Osteocyte (in vitro differentiated cells): ENCODE data around the gene RMI2. TPM values are rescaled to one million over a fixed set of nuclear protein-coding genes. Genes with fewer than 3 reads are reported as not detected.
"Not testable (repeated sequence)": the region's sequence is repeated elsewhere in the genome, so short reads cannot be mapped to it uniquely, and the experiment has no call there.

Source experiments
- DNase-seq: peaks from one replicate; pipeline ENCODE4 v3.0.0; 2021; ENCODE audit warnings: mixed read lengths; ENCODE audit not compliant: unreplicated experiment; ENCODE audit errors: extremely low spot score
- H3K27ac Mint-ChIP-seq: one replicate; pipeline ENCODE4 v1.8.0; 2021; ENCODE audit warnings: mild to moderate bottlenecking, mixed read lengths; ENCODE audit not compliant: unreplicated experiment
- H3K27me3 Mint-ChIP-seq: one replicate; pipeline ENCODE4 v1.8.0; 2021; ENCODE audit warnings: mixed read lengths; ENCODE audit not compliant: unreplicated experiment
- H3K36me3 Mint-ChIP-seq: one replicate; pipeline ENCODE4 v1.8.0; 2021; ENCODE audit warnings: mixed read lengths; ENCODE audit not compliant: unreplicated experiment
- H3K4me1 Mint-ChIP-seq: one replicate; pipeline ENCODE4 v1.8.0; 2021; ENCODE audit warnings: mixed read lengths; ENCODE audit not compliant: unreplicated experiment
- H3K4me3 Mint-ChIP-seq: one replicate; pipeline ENCODE4 v1.8.0; 2021; ENCODE audit warnings: mild to moderate bottlenecking, moderate library complexity, mixed read lengths; ENCODE audit not compliant: unreplicated experiment
- H3K9me3 Mint-ChIP-seq: one replicate; pipeline ENCODE4 v1.8.0; 2021; ENCODE audit warnings: mixed read lengths; ENCODE audit not compliant: unreplicated experiment
- total RNA-seq: library from RNA; stranded (reverse); gene quantifications from 2 replicates; pipeline ENCODE4 v1.2.1, GENCODE V29; 2021
- TF ChIP-seq, protein P1 (sequence below): fragments of 200-600 bp; sonication (generic); IDR thresholded peaks from 2 replicates; pipeline ENCODE4 v1.5.0; 2021; ENCODE audit warnings: antibody characterized with exemption, mild to moderate bottlenecking, moderate library complexity

The RMI2 gene
- total RNA-seq, 1 donor from 2014 or later: 4.1 TPM

DNA sequence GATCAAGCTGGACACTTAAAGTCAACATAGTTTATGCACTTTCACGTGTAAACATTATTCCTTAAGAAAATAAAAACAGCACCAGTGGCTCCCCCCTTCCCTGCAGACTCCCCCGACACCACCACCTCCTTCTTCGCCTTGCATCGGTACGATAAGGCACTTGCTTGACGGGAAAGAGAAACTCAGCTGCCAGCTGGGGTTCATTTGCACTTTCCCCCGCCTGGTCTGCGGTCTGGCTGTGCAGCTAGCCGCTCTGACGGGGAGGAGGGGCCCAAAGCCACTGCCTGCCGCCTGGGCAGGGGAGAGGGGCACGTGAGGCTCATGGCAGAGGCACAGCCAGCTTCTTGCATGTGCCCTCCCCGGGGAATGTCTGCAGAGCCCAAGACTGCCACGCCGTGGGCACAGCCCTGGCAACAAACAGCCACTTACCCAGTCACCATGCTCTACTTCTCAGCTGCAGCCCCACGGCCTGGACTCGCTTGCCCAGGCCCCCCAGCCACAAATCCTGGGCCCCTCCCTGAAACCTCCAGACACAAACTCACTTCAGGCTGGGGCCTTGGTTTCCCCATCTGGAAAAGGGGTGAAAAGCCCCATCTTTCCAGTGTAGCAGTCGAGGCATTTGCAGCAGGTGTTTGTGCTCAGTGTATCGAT lies 47.6 kb upstream of the RMI2 start:
- H3K4me1 Mint-ChIP-seq: peaks cover 20% of the 10 kb centered on the region
- peaks cover 4% of the 10 kb centered on the region for H3K27me3 Mint-ChIP-seq
- H3K4me3 Mint-ChIP-seq: peak overlapping the region; percentile 35
- H3K27ac Mint-ChIP-seq: peak overlapping the region; percentile 34
- TF ChIP-seq, protein P1, sequence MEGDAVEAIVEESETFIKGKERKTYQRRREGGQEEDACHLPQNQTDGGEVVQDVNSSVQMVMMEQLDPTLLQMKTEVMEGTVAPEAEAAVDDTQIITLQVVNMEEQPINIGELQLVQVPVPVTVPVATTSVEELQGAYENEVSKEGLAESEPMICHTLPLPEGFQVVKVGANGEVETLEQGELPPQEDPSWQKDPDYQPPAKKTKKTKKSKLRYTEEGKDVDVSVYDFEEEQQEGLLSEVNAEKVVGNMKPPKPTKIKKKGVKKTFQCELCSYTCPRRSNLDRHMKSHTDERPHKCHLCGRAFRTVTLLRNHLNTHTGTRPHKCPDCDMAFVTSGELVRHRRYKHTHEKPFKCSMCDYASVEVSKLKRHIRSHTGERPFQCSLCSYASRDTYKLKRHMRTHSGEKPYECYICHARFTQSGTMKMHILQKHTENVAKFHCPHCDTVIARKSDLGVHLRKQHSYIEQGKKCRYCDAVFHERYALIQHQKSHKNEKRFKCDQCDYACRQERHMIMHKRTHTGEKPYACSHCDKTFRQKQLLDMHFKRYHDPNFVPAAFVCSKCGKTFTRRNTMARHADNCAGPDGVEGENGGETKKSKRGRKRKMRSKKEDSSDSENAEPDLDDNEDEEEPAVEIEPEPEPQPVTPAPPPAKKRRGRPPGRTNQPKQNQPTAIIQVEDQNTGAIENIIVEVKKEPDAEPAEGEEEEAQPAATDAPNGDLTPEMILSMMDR: peak; percentile 28
- peak; percentile 89 for DNase-seq
- H3K36me3 Mint-ChIP-seq: no peaks in the 10 kb centered on the region
- no peaks in the 10 kb centered on the region for H3K9me3 Mint-ChIP-seq

DNA sequence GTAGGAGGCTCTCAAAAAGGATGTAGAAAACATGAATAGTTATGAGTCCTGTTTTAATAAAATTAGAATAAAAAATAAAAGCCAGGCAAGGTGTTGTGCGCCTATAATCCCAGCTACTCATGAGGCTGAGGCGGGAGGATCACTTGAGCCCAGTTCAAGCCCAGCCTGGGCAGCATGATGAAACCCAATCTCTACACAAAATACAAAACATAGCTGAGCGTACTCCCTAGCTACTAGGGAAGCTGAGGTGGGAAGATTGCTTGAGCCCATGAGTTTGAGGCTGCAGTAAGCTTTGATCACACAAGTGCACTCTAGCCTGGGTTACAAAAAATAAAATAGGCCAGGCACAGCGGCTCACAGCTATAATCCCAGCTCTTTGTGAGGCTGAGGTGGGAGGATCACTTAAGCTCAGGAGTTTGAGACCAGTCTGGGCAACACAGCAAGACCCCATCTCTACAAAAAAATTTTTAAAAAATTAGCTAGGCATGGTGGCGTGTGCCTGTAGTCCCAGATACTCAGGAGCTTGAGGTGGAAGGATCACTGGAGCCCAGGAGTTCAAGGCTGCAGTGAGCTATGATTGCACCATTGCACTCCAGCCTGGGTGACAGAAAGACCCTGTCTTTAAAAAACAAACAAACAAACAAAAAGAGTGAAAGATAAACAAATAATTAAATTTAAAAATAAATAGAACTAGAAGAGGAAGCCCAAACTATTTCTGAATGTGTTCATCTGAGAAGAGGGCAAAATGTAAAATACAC lies 46.9 kb upstream of the RMI2 start:
- H3K4me3 Mint-ChIP-seq: no peak overlapping the region
- TF ChIP-seq, protein P1: no peak

DNA sequence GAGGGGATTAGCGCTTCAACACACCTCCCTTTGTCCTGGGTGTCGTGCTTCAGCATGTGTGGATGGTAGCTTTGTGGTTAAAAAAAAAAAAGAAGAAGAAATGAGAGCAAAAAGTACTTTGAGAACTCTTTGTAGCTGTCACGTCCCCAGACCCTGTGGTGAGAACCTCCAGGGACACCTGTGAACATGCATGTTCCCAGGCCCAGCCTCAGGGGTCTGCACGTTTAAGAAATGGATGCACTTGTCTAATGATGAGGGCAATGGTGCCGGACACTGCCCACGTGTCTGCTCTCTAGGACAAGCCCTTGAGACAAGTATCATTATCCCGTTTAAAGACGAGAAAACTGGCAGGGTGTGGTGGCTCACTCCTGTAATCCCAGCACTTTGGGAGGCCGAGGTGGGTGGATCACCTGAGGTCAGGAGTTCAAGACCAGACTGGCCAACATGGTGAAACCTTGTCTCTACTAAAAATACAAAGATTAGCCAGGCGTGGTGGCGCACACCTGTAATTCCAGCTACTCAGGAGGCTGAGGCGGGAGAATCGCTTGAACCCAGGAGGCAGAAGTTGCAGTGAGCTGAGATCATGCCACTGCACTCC lies 46.2 kb upstream of the RMI2 start:
- H3K36me3 Mint-ChIP-seq, DNase-seq, H3K27ac Mint-ChIP-seq, H3K27me3 Mint-ChIP-seq, H3K9me3 Mint-ChIP-seq, H3K4me3 Mint-ChIP-seq: not testable (repeated sequence)
- H3K4me1 Mint-ChIP-seq: peaks cover 27% of the 10 kb centered on the region

More for the DNA sequence above, 46.9 kb upstream of the RMI2 start:
- no peak overlapping the region for H3K27ac Mint-ChIP-seq
- no peaks in the 10 kb centered on the region for H3K27me3 Mint-ChIP-seq
- H3K9me3 Mint-ChIP-seq: no peaks in the 10 kb centered on the region
- no peaks in the 10 kb centered on the region for H3K36me3 Mint-ChIP-seq
- no peak for DNase-seq
- H3K4me1 Mint-ChIP-seq: peaks cover 21% of the 10 kb centered on the region

DNA sequence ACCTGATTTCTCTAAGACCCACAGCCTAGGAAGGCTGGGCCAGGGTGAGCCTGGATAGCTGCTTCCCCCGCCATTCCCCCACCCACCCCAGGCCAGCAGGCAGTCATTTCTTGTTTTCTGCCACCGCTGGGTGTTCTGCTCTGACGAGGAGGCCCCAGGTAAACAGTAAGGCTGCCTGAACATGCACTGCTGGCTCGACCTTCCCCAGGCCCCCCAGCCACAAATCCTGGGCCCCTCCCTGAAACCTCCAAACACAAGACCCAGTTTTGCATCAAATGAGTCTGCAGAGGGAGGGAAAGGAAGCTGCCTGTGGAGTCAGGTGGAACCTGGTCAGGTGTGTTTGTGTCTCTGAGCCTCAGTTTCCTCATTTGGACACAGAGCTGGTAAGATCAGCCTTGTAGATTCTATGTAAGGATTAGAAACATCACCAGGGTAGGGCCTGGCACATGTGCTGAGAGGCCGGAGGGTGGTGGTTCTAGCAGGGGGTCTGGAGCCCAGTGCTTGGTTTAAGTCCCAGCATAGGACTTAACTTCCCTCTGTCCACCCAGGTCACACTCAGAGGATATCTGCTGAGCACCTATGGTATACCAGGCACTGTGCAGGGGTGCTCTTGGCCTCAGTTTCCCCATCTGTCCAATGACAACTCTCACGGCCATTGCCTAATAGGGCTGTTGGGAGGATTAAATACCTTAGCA lies 45.2 kb upstream of the RMI2 start:
- no peak overlapping the region for H3K27ac Mint-ChIP-seq
- no peaks in the 10 kb centered on the region for H3K27me3 Mint-ChIP-seq
- TF ChIP-seq, protein P1: no peak
- no peaks in the 10 kb centered on the region for H3K9me3 Mint-ChIP-seq
- H3K36me3 Mint-ChIP-seq: no peaks in the 10 kb centered on the region
- peaks cover 29% of the 10 kb centered on the region for H3K4me1 Mint-ChIP-seq
- no peak for DNase-seq
- H3K4me3 Mint-ChIP-seq: no peak overlapping the region

DNA sequence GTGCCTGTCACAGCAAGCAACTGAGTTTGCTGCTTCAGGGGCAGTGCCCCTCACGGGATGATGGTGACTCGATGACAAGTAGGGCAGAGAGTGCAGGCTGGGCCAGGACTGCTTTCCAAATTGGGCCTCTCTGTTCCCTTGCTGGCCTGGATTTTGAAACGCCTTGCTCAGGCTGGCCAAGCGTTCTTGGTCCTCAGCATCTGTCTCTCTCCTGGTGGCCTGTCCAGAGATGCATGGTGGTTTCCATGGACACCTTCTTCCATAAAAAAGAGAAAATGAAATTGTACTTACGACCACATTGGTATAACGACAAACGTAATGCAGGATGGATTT lies 44.7 kb upstream of the RMI2 start:
- DNase-seq: no peak
- TF ChIP-seq, protein P1: no peak
- H3K4me1 Mint-ChIP-seq: peaks cover 28% of the 10 kb centered on the region
- H3K27me3 Mint-ChIP-seq: no peaks in the 10 kb centered on the region
- H3K9me3 Mint-ChIP-seq: no peaks in the 10 kb centered on the region
- no peak overlapping the region for H3K4me3 Mint-ChIP-seq
- H3K27ac Mint-ChIP-seq: no peak overlapping the region
- no peaks in the 10 kb centered on the region for H3K36me3 Mint-ChIP-seq
